ENCODE data around the gene EFNA3.
"Not testable (repeated sequence)": the region's sequence is repeated elsewhere in the genome, so short reads cannot be mapped to it uniquely, and the experiment has no call there.

Gene EFNA3

DNA sequence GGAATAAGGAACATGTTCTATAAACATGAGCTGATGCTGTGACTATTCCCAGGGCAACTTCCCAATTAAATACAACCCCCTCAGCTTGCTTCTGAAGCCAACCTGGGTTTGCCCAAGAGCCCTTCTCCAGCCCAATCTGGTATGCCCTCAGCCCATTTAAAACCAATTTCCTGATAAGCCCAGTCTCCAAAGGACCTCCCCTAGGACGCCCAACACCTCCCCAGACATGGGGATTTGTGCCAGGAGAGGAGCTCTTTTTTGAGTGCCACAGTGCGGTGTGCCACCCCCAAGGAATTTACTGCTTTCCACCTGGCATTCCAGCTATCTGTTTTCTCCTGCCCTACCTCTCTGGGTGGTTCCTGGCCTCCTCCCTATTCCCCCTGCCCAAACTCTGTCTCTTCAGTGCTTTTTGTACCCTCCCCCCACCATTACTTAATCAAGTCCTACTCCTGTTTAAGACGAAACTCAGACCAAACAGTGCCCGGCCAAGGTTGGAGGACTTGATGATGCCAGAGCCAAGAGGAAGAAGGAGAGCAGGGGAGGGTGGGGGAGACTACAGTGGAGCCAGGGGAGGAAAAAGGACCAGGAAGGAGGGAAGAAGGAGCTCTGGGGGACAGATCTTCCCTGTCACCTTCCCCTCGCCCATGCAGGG lies 37.6 kb downstream of the EFNA3 start:
- TF ChIP-seq, protein P1, sequence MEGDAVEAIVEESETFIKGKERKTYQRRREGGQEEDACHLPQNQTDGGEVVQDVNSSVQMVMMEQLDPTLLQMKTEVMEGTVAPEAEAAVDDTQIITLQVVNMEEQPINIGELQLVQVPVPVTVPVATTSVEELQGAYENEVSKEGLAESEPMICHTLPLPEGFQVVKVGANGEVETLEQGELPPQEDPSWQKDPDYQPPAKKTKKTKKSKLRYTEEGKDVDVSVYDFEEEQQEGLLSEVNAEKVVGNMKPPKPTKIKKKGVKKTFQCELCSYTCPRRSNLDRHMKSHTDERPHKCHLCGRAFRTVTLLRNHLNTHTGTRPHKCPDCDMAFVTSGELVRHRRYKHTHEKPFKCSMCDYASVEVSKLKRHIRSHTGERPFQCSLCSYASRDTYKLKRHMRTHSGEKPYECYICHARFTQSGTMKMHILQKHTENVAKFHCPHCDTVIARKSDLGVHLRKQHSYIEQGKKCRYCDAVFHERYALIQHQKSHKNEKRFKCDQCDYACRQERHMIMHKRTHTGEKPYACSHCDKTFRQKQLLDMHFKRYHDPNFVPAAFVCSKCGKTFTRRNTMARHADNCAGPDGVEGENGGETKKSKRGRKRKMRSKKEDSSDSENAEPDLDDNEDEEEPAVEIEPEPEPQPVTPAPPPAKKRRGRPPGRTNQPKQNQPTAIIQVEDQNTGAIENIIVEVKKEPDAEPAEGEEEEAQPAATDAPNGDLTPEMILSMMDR (IDR thresholded peaks at IDR 0.05; ENCODE audit: insufficient read depth, low read length, missing control alignments), result no peak
- CTCF ChIA-PET, result interaction anchor here (0.6 to 2.9 kb wide), 5 partner anchors 9 to 59 kb away, joined by 3 to 25 read pairs (median 6); no protein-coding TSS in a partner anchor

DNA sequence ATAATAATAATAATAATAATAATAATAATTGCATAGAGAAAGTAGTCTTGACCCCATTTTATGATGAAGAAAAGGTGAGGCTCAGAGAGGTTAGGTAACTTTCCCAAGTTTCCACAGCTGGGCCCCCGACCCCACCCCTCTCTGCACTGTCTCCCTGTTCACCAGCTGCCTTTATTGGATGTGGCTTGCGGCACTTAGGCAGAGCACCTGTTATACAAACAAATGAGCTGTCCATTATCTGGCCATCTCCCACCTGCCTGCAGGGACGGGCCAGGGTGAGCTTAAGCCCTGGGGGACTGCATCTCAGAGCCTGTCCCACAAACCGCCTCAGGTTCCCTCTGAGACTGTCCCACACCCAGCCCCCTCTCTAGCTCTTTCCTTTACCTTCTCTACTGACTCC lies 39.0 kb downstream of the EFNA3 start:
- TF ChIP-seq, protein P1 (IDR thresholded peaks at IDR 0.05; ENCODE audit: insufficient read depth, low read length, missing control alignments), result no peak
- ChIA-PET POLR2A (interaction anchor here (0.6 kb wide), 1 partner anchor 152 kb away, joined by 3 read pairs; no protein-coding TSS in a partner anchor), CTCF (interaction anchor here (0.7 to 1.4 kb wide), 3 partner anchors 26 to 55 kb away, joined by 3 to 7 read pairs (median 3); partner anchors contain the start of gene KRTCAP2)
- DNase-seq (ENCODE audit: low read depth, low spot score), result no peak
- H3K4me3 ChIP-seq (ENCODE audit: low read depth, low read length), result no peak overlapping the region

More for the DNA sequence above, 37.6 kb downstream of the EFNA3 start:
- DNase-seq (ENCODE audit: low read depth, low spot score), result no peak
- POLR2A ChIA-PET, result no interaction called here
- H3K4me3 ChIP-seq (ENCODE audit: low read depth, low read length), result no peak overlapping the region

DNA sequence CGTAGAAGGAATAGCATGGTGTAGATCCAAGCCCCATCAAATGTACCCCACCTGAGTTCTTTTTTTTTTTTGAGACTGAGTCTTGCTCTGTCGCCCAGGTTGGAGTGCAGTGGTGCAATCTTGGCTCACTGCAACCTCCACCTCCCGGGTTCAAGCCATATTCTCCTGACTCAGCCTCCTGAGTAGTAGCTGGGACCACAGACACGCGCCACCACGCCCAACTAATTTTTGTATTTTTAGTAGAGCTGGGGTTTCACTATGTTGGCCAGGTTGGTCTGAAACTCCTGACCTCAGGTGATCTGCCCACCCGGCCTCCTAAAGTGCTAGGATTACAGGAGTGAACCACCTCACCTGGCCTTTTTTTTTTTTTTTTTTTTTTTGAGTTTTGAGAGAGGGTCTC lies 39.5 kb downstream of the EFNA3 start:
- CTCF ChIA-PET, result interaction anchor here (0.8 to 1.4 kb wide), 2 partner anchors 27 to 33 kb away, joined by 3 to 7 read pairs; no protein-coding TSS in a partner anchor
- DNase-seq (ENCODE audit: low read depth, low spot score); POLR2A ChIA-PET; H3K4me3 ChIP-seq (ENCODE audit: low read depth, low read length): not testable (repeated sequence)

DNA sequence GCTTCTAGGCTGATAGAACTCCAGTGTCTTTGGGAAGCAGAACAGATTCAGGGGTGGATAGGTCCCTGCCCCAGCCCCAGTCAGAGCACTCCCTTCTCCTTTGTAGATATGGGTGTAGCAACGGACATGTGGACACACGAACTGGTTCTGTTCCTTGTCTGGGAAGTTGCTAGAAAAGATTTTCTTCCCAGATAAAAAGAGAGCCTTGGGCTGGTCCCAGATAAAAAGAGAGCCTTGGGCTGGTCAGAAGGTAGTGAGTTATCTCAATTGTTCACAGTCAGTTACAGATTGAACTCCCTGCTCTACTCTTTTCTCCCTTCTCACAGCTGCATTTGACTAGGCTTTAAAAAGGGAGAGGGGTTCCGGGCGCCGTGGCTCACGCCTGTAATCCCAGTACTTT lies 41.6 kb downstream of the EFNA3 start:
- TF ChIP-seq, protein P1 (IDR thresholded peaks at IDR 0.05; ENCODE audit: insufficient read depth, low read length, missing control alignments), result no peak
- POLR2A ChIA-PET, result no interaction called here
- H3K4me3 ChIP-seq (ENCODE audit: low read depth, low read length), result no peak overlapping the region
- CTCF ChIA-PET, result interaction anchor here (1.2 to 3.0 kb wide), 3 partner anchors 29 to 47 kb away, joined by 5 to 19 read pairs (median 6); no protein-coding TSS in a partner anchor
- no peak for DNase-seq (ENCODE audit: low read depth, low spot score)

DNA sequence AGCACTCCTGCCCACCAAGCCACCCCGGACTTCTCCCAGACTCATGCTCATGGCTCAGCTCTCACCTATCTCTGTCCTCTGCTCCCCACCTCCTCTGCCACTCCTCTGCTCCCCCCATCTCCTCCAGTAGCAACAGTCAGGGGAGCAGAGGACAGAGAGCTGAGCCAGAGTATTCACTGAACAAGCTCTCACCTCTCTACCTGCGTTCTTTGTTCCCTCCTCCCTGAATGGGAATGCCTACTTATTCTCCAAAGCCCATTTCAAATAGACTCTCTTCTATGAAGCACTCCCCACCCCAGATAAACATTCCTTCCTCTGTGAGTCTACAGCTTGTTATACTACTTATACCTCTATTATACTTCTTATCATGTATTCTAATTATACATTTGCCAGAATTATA lies 42.6 kb downstream of the EFNA3 start:
- TF ChIP-seq, protein P1 (IDR thresholded peaks at IDR 0.05; ENCODE audit: insufficient read depth, low read length, missing control alignments), result no peak
- ChIA-PET POLR2A (no interaction called here), CTCF (interaction anchor here (1.1 to 3.0 kb wide), 4 partner anchors 30 to 49 kb away, joined by 3 to 19 read pairs (median 4); no protein-coding TSS in a partner anchor)
- no peak for DNase-seq (ENCODE audit: low read depth, low spot score)
- H3K4me3 ChIP-seq (ENCODE audit: low read depth, low read length), result no peak overlapping the region

DNA sequence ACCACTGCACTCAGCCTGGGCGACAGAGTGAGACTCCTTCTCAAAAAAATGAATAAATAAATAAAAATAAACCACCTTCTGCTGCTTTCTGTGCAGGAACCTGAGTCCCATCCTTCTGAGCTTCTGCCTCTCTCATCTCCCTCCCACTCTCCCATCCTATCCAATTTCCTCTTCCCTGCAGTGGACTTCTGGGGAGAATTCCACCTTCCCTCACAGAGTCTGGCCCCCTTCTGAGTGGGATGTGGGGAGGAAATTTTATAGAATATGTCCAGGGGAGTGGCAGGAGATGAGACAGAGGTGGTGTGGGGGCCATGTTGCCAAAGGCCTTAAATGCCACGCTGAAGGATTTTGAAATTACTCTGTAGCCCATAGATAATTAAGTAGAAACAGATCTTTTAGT lies 43.7 kb downstream of the EFNA3 start:
- ChIA-PET CTCF (interaction anchor here (1.1 to 3.0 kb wide), 6 partner anchors 31 to 53 kb away, joined by 3 to 19 read pairs (median 4); partner anchors contain the start of gene KRTCAP2), POLR2A (no interaction called here)
- no peak overlapping the region for H3K4me3 ChIP-seq (ENCODE audit: low read depth, low read length)
- DNase-seq (ENCODE audit: low read depth, low spot score), result no peak
- TF ChIP-seq, protein P1 (IDR thresholded peaks at IDR 0.05; ENCODE audit: insufficient read depth, low read length, missing control alignments), result no peak
